ENCODE measurements around the gene PCARE.

Gene PCARE

GRCh38 chr2:29074411-29074810 lies at the start of gene PCARE:
TSS of gene PCARE (minus strand) at chr2:29074523. CDS start at chr2:29074261, 262 bp downstream.
- Histone ChIP-seq H3K4me3 (ENCODE audit: low read length) (no peak within 1 kb of the TSS), H3K27me3 (ENCODE audit: insufficient read depth, low read length) (no peaks in the 10 kb centered on the region), H3K4me1 (ENCODE audit: insufficient read depth, low read length) (no peaks in the 10 kb centered on the region), H3K9ac (ENCODE audit: low read depth, low read length) (no peak within 1 kb of the TSS), H3K9me3 (ENCODE audit: insufficient read depth, low read depth, low read length) (peaks cover 3% of the 10 kb centered on the region; the same call in 1 of the 2 replicates), H3K27ac (ENCODE audit: low read length) (no peak within 1 kb of the TSS), H3K36me3 (ENCODE audit: insufficient read depth, low read depth, low read length) (no peaks in the 10 kb centered on the region)

DNA sequence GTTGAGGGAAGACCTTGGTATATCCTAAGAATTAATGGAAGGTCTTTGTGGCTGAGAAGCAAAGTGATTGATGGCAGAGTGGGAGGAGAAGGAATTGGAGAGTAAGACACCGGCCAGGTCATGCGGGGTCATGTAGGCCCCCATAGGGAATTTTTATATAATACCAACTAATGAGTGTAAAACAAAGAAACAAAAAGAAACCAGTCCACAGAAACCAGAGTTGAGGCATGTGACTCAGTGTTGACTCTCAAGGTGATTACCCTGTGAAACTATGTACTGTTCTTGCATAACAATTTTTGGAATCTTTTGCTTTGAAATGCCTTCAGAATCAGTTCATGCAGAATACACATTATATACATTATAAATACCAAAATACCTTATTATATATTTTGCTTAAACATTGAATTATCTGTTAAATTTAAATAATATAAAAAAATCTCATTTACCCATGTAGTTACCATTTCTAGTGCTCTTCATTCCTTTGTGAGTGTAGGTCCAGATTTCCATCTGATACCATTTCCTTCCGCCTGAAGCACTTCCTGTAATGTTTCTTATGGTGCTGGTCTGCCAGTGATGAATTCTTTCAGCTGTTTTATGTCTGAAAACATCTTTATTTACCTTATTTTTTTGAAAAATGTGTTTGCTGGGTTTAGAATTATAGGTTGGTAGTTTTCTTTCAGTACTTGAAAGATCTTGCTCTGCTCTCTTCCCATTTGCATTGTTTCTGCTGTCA lies 49.5 kb upstream of the PCARE start:
- peaks cover 15% of the 10 kb centered on the region; the same call in 1 of the 2 replicates for H3K27me3 ChIP-seq (ENCODE audit: insufficient read depth, low read length)
- peaks cover 2% of the 10 kb centered on the region; the same call in 1 of the 2 replicates for H3K4me1 ChIP-seq (ENCODE audit: insufficient read depth, low read length)
- H3K4me3 ChIP-seq (ENCODE audit: low read length), result no peak overlapping the region
- H3K9ac ChIP-seq (ENCODE audit: low read depth, low read length), result no peak overlapping the region
- H3K27ac ChIP-seq (ENCODE audit: low read length), result no peak overlapping the region
- H3K9me3 ChIP-seq (ENCODE audit: insufficient read depth, low read depth, low read length), result no peaks in the 10 kb centered on the region
- no peaks in the 10 kb centered on the region for H3K36me3 ChIP-seq (ENCODE audit: insufficient read depth, low read depth, low read length)

DNA sequence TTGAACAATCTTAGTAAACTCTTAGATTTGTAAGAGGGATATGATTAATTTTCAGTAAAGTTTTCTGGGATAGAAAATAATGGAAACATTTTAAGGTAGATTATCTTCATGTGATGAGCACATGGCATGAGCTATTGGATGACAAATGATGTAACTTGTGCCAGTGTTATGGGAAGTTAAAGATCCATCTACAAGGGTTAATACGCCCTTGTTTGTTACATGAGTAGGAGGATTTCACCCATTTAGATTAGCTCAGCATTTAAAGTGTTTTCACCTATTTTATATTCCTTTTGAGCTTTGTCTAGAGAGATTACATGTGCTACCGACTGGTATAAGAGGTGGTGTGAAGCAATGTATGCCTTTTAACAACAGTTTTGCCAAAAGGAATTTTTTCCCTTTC lies 46.5 kb upstream of the PCARE start:
- Histone ChIP-seq H3K27me3 (ENCODE audit: insufficient read depth, low read length) (peaks cover 41% of the 10 kb centered on the region), H3K36me3 (ENCODE audit: insufficient read depth, low read depth, low read length) (no peaks in the 10 kb centered on the region), H3K9ac (ENCODE audit: low read depth, low read length) (no peak overlapping the region), H3K9me3 (ENCODE audit: insufficient read depth, low read depth, low read length) (no peaks in the 10 kb centered on the region), H3K4me3 (ENCODE audit: low read length) (no peak overlapping the region), H3K4me1 (ENCODE audit: insufficient read depth, low read length) (peaks cover 2% of the 10 kb centered on the region; the same call in 1 of the 2 replicates), H3K27ac (ENCODE audit: low read length) (no peak overlapping the region)

DNA sequence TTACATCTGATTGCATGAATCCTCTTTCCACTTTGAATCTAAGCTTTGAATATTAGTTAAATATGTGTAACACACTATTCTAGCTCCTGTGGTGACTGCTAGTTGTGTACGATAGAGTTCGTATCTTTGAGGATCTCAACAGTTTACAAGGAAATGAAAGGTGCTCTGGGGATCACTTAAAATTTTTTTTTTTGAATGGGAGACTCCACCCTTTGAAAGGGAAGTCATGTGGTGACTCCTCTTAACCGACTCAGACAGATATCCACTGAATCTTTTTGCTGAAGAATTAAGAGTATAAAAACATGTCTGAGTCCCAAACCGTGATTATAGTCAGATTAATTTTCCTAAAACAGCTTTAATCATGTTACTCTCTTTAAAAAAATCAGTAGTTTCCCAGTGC lies 44.9 kb upstream of the PCARE start:
- H3K36me3 ChIP-seq (ENCODE audit: insufficient read depth, low read depth, low read length), result no peaks in the 10 kb centered on the region
- peaks cover 2% of the 10 kb centered on the region; the same call in 1 of the 2 replicates for H3K4me1 ChIP-seq (ENCODE audit: insufficient read depth, low read length)
- no peak overlapping the region for H3K27ac ChIP-seq (ENCODE audit: low read length)
- no peak overlapping the region for H3K9ac ChIP-seq (ENCODE audit: low read depth, low read length)
- no peak overlapping the region for H3K4me3 ChIP-seq (ENCODE audit: low read length)
- H3K9me3 ChIP-seq (ENCODE audit: insufficient read depth, low read depth, low read length), result no peaks in the 10 kb centered on the region
- H3K27me3 ChIP-seq (ENCODE audit: insufficient read depth, low read length), result peaks cover 54% of the 10 kb centered on the region

- Histone ChIP-seq H3K27ac (ENCODE audit: low read length) (no peak overlapping the region), H3K4me3 (ENCODE audit: low read length) (no peak overlapping the region), H3K36me3 (ENCODE audit: insufficient read depth, low read depth, low read length) (no peaks in the 10 kb centered on the region), H3K27me3 (ENCODE audit: insufficient read depth, low read length) (peaks cover 69% of the 10 kb centered on the region), H3K9ac (ENCODE audit: low read depth, low read length) (no peak overlapping the region), H3K9me3 (ENCODE audit: insufficient read depth, low read depth, low read length) (no peaks in the 10 kb centered on the region), H3K4me1 (ENCODE audit: insufficient read depth, low read length) (peaks cover 2% of the 10 kb centered on the region; the same call in 1 of the 2 replicates)
These were observed 43.4 kb upstream of the PCARE start for GRCh38 chr2:29117636-29118303.

DNA sequence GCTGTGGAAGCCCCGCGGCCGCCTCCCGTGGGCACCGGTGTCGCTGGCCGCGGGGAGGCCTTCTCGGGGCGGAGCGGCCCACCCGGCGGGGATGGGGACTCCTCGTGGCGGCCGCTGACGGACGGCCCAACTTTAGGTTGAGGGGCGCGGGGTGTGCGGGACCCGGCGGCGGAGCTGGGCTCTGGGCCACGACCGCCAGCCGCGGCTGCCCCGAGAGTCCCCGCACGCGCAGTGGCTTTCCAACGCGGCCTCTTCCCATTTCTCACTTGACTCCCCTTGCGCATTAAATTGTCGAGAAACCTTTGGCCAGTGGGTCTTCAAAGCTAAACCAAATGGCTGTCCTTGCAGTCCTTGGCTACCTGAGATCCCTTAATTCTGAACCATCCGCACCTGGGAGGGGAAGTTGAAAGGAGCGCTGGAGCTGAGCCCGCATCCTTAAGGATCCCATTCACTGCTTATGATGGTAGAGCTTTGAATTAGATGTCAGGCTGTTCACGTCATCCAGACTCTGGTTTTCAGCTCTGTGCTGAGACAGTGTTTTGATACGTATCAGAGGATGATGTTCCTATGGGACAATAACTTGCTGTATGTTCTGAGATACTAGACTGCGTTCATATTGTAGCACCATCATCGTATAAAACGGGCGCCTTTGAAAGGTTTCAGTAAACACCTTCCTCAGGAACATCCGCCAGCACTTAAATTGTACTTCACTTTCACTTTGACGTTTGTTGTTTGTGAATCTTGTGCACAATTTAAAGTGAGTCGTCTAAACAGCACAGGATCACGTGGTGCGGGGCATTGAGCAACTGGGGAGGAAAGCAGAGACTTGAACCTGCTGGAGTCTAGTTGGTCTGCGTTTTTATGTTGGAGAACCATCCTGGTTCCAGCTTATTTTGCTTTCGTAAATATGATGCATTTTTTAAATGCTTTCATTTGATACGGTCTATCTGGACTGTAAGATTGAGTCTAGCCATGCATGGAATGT lies 41.8 kb upstream of the PCARE start:
- Histone ChIP-seq H3K36me3 (ENCODE audit: insufficient read depth, low read depth, low read length) (no peaks in the 10 kb centered on the region), H3K4me3 (ENCODE audit: low read length) (peak overlapping the region; percentile 57), H3K9ac (ENCODE audit: low read depth, low read length) (no peak overlapping the region), H3K9me3 (ENCODE audit: insufficient read depth, low read depth, low read length) (no peaks in the 10 kb centered on the region), H3K27me3 (ENCODE audit: insufficient read depth, low read length) (peaks cover 77% of the 10 kb centered on the region), H3K4me1 (ENCODE audit: insufficient read depth, low read length) (peaks cover 2% of the 10 kb centered on the region; the same call in 1 of the 2 replicates), H3K27ac (ENCODE audit: low read length) (no peak overlapping the region)

DNA sequence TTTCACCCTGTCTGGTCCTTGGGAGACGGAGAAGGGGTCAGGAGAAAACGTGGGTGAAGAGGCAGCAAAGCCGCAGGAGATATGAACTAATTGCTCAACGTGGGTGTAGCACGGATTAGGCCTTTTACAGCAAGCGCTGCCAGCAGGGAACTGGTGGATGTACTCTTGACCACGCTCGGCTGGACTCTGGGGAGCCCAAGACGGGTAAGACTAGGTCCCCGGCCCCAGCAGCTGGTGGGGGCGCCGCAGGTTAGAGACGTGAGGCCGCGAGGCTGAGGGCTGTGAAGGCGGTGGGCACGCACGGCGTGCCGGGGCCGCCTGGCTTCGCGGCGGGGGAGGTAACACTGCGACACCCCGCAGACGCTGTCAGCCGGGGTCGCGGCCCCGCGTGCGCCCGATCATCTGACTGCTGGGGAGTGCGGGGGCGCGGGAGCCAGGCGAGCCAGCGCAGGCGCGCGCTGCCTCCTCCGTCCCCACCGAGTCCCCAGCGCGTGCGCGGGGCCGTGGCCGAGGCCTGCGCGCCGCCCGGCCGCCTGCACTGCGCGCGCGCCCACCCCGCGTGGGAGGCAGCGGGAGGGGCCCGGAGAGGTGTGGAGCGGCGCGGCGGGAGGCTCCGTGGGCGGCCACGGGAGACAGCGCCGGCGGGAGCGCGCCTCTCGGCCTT lies 40.8 kb upstream of the PCARE start, which contains the start of gene CLIP4:
CLIP4 (plus strand) TSS at position 470 of the 664 bp plus-strand sequence. CDS start 5,974 bp downstream, outside the sequence.
- Histone ChIP-seq H3K4me1 (ENCODE audit: insufficient read depth, low read length) (peaks cover 2% of the 10 kb centered on the region; the same call in 1 of the 2 replicates), H3K36me3 (ENCODE audit: insufficient read depth, low read depth, low read length) (no peaks in the 10 kb centered on the region), H3K4me3 (ENCODE audit: low read length) (peak within 1 kb of the TSS; percentile 57), H3K27ac (ENCODE audit: low read length) (no peak within 1 kb of the TSS), H3K27me3 (ENCODE audit: insufficient read depth, low read length) (peaks cover 75% of the 10 kb centered on the region), H3K9ac (ENCODE audit: low read depth, low read length) (no peak within 1 kb of the TSS), H3K9me3 (ENCODE audit: insufficient read depth, low read depth, low read length) (no peaks in the 10 kb centered on the region)

DNA sequence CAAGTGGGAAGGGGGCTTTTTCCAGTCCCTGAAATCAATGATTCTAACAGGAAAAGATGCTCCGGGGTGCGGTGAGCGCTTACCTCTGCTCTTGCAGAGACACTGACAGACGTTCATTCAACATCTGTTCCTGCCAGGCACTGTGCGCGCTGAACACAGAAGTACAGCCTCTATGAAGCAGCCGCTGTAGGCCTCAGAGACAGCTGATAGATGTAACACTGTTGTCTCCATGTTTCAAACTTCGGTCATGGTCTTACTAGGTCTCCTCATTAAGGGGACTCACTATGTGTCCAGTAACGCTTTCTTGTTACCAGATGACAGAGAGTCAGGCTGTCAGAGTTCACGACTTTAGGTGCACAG lies 40.2 kb upstream of the PCARE start:
- Histone ChIP-seq H3K9me3 (ENCODE audit: insufficient read depth, low read depth, low read length) (no peaks in the 10 kb centered on the region), H3K27me3 (ENCODE audit: insufficient read depth, low read length) (peaks cover 70% of the 10 kb centered on the region), H3K27ac (ENCODE audit: low read length) (no peak overlapping the region), H3K36me3 (ENCODE audit: insufficient read depth, low read depth, low read length) (no peaks in the 10 kb centered on the region), H3K9ac (ENCODE audit: low read depth, low read length) (no peak overlapping the region), H3K4me1 (ENCODE audit: insufficient read depth, low read length) (peaks cover 2% of the 10 kb centered on the region; the same call in 1 of the 2 replicates), H3K4me3 (ENCODE audit: low read length) (peak overlapping the region; percentile 57)

GRCh38 chr2:29113891-29114321 lies 39.6 kb upstream of the PCARE start:
- peaks cover 63% of the 10 kb centered on the region for H3K27me3 ChIP-seq (ENCODE audit: insufficient read depth, low read length)
- no peak overlapping the region for H3K9ac ChIP-seq (ENCODE audit: low read depth, low read length)
- H3K9me3 ChIP-seq (ENCODE audit: insufficient read depth, low read depth, low read length), result no peaks in the 10 kb centered on the region
- no peak overlapping the region for H3K4me3 ChIP-seq (ENCODE audit: low read length)
- H3K4me1 ChIP-seq (ENCODE audit: insufficient read depth, low read length), result peaks cover 2% of the 10 kb centered on the region; the same call in 1 of the 2 replicates
- H3K27ac ChIP-seq (ENCODE audit: low read length), result no peak overlapping the region
- no peaks in the 10 kb centered on the region for H3K36me3 ChIP-seq (ENCODE audit: insufficient read depth, low read depth, low read length)

GRCh38 chr2:29113027-29113686 lies 38.8 kb upstream of the PCARE start:
- H3K9ac ChIP-seq (ENCODE audit: low read depth, low read length), result no peak overlapping the region
- no peaks in the 10 kb centered on the region for H3K36me3 ChIP-seq (ENCODE audit: insufficient read depth, low read depth, low read length)
- H3K9me3 ChIP-seq (ENCODE audit: insufficient read depth, low read depth, low read length), result no peaks in the 10 kb centered on the region
- H3K4me3 ChIP-seq (ENCODE audit: low read length), result no peak overlapping the region
- H3K27ac ChIP-seq (ENCODE audit: low read length), result no peak overlapping the region
- peaks cover 2% of the 10 kb centered on the region; the same call in 1 of the 2 replicates for H3K4me1 ChIP-seq (ENCODE audit: insufficient read depth, low read length)
- peaks cover 59% of the 10 kb centered on the region for H3K27me3 ChIP-seq (ENCODE audit: insufficient read depth, low read length)

All from iPS-20b (cell line).